Measurements from ENCODE around the gene SCGN.

- TF ChIP-seq CTCF (IDR thresholded peaks at IDR 0.05) = no peak
- no peak for TF ChIP-seq POLR2A (IDR thresholded peaks at IDR 0.05)
Observed at GRCh38 chr6:25645916-25646315, 6.1 kb upstream of the SCGN start.

Measured in upper lobe of left lung (tissue), 4 donors.